Prostate gland (tissue), 2 donors: ENCODE results near the gene N4BP2L2.

ENCODE experiments used
- POLR2A ChIP-seq: fragments of 450-650 bp; IDR thresholded peaks from one replicate; pipeline ENCODE4 v1.6.1; 2016; ENCODE audit warnings: antibody characterized with exemption, mild to moderate bottlenecking
- POLR2AphosphoS5 ChIP-seq: sonication (generic); formaldehyde crosslinking; IDR thresholded peaks from one replicate; pipeline ENCODE4 v1.6.1; 2017; ENCODE audit warnings: antibody characterized with exemption
- TF ChIP-seq, protein P1 (sequence below), 4 experiments: fragments of 200-600 bp in 2 of 4; fragments of 450-650 bp in 2 of 4; sonication (generic) in 2 of 4; IDR thresholded peaks; 1 replicate in 3 of 4; 2 replicates in 1 of 4; pipeline ENCODE4 v1.5.1; 2016 to 2019; ENCODE audit warnings: antibody characterized with exemption in 4 of 4, mild to moderate bottlenecking in 2 of 4, moderate library complexity in 2 of 4

DNA sequence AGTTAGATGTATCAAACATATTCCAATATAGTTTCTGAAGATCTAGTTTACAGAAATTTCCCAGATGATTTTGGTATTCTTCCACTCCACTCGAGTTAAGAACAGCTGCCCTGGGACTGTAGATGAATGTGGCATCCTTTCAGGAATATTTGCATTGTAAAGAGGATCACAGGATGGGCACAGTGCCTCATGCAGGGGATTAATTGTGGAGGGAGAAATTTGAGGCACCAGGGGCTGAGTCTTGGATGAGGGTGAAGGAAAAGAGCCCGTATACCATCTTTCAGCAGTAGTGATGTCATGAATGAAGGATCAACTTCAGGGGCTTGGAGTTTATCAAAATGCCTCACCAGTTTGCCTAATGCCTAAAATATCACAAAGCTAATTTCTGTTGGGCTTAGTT, 43.7 kb upstream of the N4BP2L2 start:
- TF ChIP-seq, protein P1, sequence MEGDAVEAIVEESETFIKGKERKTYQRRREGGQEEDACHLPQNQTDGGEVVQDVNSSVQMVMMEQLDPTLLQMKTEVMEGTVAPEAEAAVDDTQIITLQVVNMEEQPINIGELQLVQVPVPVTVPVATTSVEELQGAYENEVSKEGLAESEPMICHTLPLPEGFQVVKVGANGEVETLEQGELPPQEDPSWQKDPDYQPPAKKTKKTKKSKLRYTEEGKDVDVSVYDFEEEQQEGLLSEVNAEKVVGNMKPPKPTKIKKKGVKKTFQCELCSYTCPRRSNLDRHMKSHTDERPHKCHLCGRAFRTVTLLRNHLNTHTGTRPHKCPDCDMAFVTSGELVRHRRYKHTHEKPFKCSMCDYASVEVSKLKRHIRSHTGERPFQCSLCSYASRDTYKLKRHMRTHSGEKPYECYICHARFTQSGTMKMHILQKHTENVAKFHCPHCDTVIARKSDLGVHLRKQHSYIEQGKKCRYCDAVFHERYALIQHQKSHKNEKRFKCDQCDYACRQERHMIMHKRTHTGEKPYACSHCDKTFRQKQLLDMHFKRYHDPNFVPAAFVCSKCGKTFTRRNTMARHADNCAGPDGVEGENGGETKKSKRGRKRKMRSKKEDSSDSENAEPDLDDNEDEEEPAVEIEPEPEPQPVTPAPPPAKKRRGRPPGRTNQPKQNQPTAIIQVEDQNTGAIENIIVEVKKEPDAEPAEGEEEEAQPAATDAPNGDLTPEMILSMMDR (IDR thresholded peaks at IDR 0.05), result no peak
- no peak for TF ChIP-seq POLR2AphosphoS5
- no peak for TF ChIP-seq POLR2A
